ENCODE data around the gene ELAVL2. TPM values are rescaled to one million over a fixed set of nuclear protein-coding genes. Genes with fewer than 3 reads are reported as not detected.

Gene ELAVL2
- total RNA-seq, 1 experiment from 2014 or later = 0.18 TPM

- no peak for DNase-seq
- Histone ChIP-seq H3K27me3 (replicated peaks; ENCODE audit: control insufficient read depth, insufficient read depth, low read length) (no peaks in the 10 kb centered on the region), H3K36me3 (ENCODE audit: control insufficient read depth, insufficient read depth, low read length) (no peaks in the 10 kb centered on the region), H3K4me3 (ENCODE audit: low read depth, low read length) (no peak overlapping the region), H3K9me3 (no peaks in the 10 kb centered on the region), H3K4me1 (no peaks in the 10 kb centered on the region)
- H3K27ac Mint-ChIP-seq (ENCODE audit: unreplicated experiment) = no peak overlapping the region
- no peaks in the 10 kb centered on the region for H3K36me3 Mint-ChIP-seq (ENCODE audit: insufficient read depth, unreplicated experiment)
- no TSS peak for BruUV-seq (replicated peaks)
- H3K27me3 Mint-ChIP-seq (ENCODE audit: insufficient read depth, unreplicated experiment) = no peaks in the 10 kb centered on the region
- ChIA-PET CTCF (interaction anchor here (0.6 kb wide), 1 partner anchor 408 kb away, joined by 3 read pairs; no protein-coding TSS in a partner anchor), POLR2A (no interaction called here)
- intact Hi-C loops (cut with micrococcal nuclease; ENCODE audit: unreplicated experiment) = no loop called here
- no peak overlapping the region for H3K4me3 Mint-ChIP-seq (ENCODE audit: unreplicated experiment)
- H3K4me1 Mint-ChIP-seq (ENCODE audit: low read depth, unreplicated experiment) = no peaks in the 10 kb centered on the region
- no peaks in the 10 kb centered on the region for H3K9me3 Mint-ChIP-seq (ENCODE audit: unreplicated experiment)
- no peak for TF ChIP-seq CTCF (IDR thresholded peaks at IDR 0.05; ENCODE audit: insufficient read depth in 1 of 2, low read depth in 1 of 2, low read length in 1 of 2, severe bottlenecking in 1 of 2, unreplicated experiment in 1 of 2)
These were observed 123.6 kb downstream of the ELAVL2 start for GRCh38 chr9:23702311-23702922.

- intact Hi-C loops (cut with micrococcal nuclease; ENCODE audit: unreplicated experiment) = no loop called here
- Mint-ChIP-seq H3K36me3 (ENCODE audit: insufficient read depth, unreplicated experiment) (no peaks in the 10 kb centered on the region), H3K4me1 (ENCODE audit: low read depth, unreplicated experiment) (no peaks in the 10 kb centered on the region), H3K4me3 (ENCODE audit: unreplicated experiment) (no peak overlapping the region), H3K27me3 (ENCODE audit: insufficient read depth, unreplicated experiment) (no peaks in the 10 kb centered on the region), H3K27ac (ENCODE audit: unreplicated experiment) (no peak overlapping the region), H3K9me3 (ENCODE audit: unreplicated experiment) (no peaks in the 10 kb centered on the region)
- Histone ChIP-seq H3K9me3 (no peaks in the 10 kb centered on the region), H3K4me3 (ENCODE audit: low read depth, low read length) (no peak overlapping the region), H3K27me3 (replicated peaks; ENCODE audit: control insufficient read depth, insufficient read depth, low read length) (no peaks in the 10 kb centered on the region), H3K4me1 (no peaks in the 10 kb centered on the region), H3K36me3 (ENCODE audit: control insufficient read depth, insufficient read depth, low read length) (no peaks in the 10 kb centered on the region)
- no peak for TF ChIP-seq CTCF (IDR thresholded peaks at IDR 0.05; ENCODE audit: insufficient read depth in 1 of 2, low read depth in 1 of 2, low read length in 1 of 2, severe bottlenecking in 1 of 2, unreplicated experiment in 1 of 2)
- BruUV-seq (replicated peaks) = no TSS peak
- ChIA-PET CTCF (no interaction called here), POLR2A (no interaction called here)
- no peak for DNase-seq
These were observed 124.7 kb downstream of the ELAVL2 start for GRCh38 chr9:23701291-23701690.

GRCh38 chr9:23700359-23700758, 125.7 kb downstream of the ELAVL2 start:
- no peaks in the 10 kb centered on the region for H3K4me1 ChIP-seq
- TF ChIP-seq CTCF (IDR thresholded peaks at IDR 0.05; ENCODE audit: insufficient read depth in 1 of 2, low read depth in 1 of 2, low read length in 1 of 2, severe bottlenecking in 1 of 2, unreplicated experiment in 1 of 2) = no peak
- H3K36me3 Mint-ChIP-seq (ENCODE audit: insufficient read depth, unreplicated experiment) = no peaks in the 10 kb centered on the region
- no peaks in the 10 kb centered on the region for H3K27me3 Mint-ChIP-seq (ENCODE audit: insufficient read depth, unreplicated experiment)
- DNase-seq = no peak
- ChIA-PET POLR2A (no interaction called here), CTCF (no interaction called here)
- no peaks in the 10 kb centered on the region for H3K27me3 ChIP-seq (replicated peaks; ENCODE audit: control insufficient read depth, insufficient read depth, low read length)
- intact Hi-C loops (cut with micrococcal nuclease; ENCODE audit: unreplicated experiment) = no loop called here
- no TSS peak for BruUV-seq (replicated peaks)
- H3K9me3 ChIP-seq = no peaks in the 10 kb centered on the region
- no peaks in the 10 kb centered on the region for H3K36me3 ChIP-seq (ENCODE audit: control insufficient read depth, insufficient read depth, low read length)
- no peak overlapping the region for H3K4me3 ChIP-seq (ENCODE audit: low read depth, low read length)
- H3K27ac Mint-ChIP-seq (ENCODE audit: unreplicated experiment) = no peak overlapping the region
- no peaks in the 10 kb centered on the region for H3K9me3 Mint-ChIP-seq (ENCODE audit: unreplicated experiment)
- H3K4me3 Mint-ChIP-seq (ENCODE audit: unreplicated experiment) = no peak overlapping the region
- no peaks in the 10 kb centered on the region for H3K4me1 Mint-ChIP-seq (ENCODE audit: low read depth, unreplicated experiment)

Measured in Caco-2 (cell line).